Neural cell (in vitro differentiated cells): ENCODE results near the gene EPOP.

Experiments
- EP300 ChIP-seq: fragments of 450-650 bp; conservative IDR thresholded peaks from 2 replicates; pipeline ENCODE4 v1.6.1; 2014; ENCODE audit warnings: antibody characterized with exemption, mild to moderate bottlenecking, moderate library complexity; ENCODE audit not compliant: poor library complexity, severe bottlenecking
- EZH2 ChIP-seq: fragments of 200-600, 300-800 bp; shearing (Covaris generic), sonication (generic); IDR thresholded peaks from 2 replicates; pipeline ENCODE4 v1.6.1; 2014; ENCODE audit warnings: antibody characterized with exemption, low read length, borderline replicate concordance, mild to moderate bottlenecking; ENCODE audit not compliant: insufficient read depth, poor library complexity, severe bottlenecking
- SMC3 ChIP-seq: fragments of 450-650 bp; conservative IDR thresholded peaks from 2 replicates; pipeline ENCODE4 v1.6.1; 2014; ENCODE audit warnings: antibody characterized with exemption, mild to moderate bottlenecking, moderate library complexity; ENCODE audit not compliant: poor library complexity
- TF ChIP-seq, protein P1 (sequence below): fragments of 450-650 bp; IDR thresholded peaks from 2 replicates; pipeline ENCODE4 v1.5.1; 2014; ENCODE audit warnings: antibody characterized with exemption, mild to moderate bottlenecking, moderate library complexity; ENCODE audit not compliant: poor library complexity, severe bottlenecking

DNA sequence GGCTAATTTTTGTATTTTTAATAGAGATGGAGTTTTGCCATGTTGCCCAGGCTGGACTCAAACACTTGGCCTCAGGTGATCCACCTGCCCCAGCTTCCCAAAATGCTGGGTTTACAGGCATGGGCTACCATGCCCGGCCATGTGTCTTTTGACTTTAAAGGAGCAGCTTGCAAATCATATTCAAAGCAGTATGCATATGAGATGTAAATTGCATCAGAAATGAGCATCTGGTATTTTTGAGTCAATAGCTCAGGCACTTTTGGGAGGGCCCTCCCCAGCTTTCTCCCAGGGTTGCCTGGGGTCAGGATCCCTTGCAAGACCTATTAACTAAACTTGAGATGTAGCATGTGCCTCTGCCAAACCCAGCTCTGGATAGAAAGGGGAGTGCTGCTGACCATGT, 21.5 kb downstream of the EPOP start:
- TF ChIP-seq SMC3 (no peak), EP300 (no peak), EZH2 (no peak)
- TF ChIP-seq, protein P1, sequence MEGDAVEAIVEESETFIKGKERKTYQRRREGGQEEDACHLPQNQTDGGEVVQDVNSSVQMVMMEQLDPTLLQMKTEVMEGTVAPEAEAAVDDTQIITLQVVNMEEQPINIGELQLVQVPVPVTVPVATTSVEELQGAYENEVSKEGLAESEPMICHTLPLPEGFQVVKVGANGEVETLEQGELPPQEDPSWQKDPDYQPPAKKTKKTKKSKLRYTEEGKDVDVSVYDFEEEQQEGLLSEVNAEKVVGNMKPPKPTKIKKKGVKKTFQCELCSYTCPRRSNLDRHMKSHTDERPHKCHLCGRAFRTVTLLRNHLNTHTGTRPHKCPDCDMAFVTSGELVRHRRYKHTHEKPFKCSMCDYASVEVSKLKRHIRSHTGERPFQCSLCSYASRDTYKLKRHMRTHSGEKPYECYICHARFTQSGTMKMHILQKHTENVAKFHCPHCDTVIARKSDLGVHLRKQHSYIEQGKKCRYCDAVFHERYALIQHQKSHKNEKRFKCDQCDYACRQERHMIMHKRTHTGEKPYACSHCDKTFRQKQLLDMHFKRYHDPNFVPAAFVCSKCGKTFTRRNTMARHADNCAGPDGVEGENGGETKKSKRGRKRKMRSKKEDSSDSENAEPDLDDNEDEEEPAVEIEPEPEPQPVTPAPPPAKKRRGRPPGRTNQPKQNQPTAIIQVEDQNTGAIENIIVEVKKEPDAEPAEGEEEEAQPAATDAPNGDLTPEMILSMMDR, result no peak
